ENCODE data around the gene POLR1G. TPM values are rescaled to one million over a fixed set of nuclear protein-coding genes. Genes with fewer than 3 reads are reported as not detected.

The POLR1G gene
- total RNA-seq, 1 experiment from 2014 or later = 43.4 TPM

- Histone ChIP-seq H3K4me1 (ENCODE audit: insufficient read depth, low read length) (peaks cover 2% of the 10 kb centered on the region; the same call in 1 of the 2 replicates), H3K27ac (ENCODE audit: insufficient read length, low read depth, low read length) (no peak overlapping the region), H3K9me3 (ENCODE audit: control insufficient read depth, low read depth, low read length) (no peaks in the 10 kb centered on the region), H3K79me1 (ENCODE audit: insufficient read depth, low read depth, low read length, poor library complexity, severe bottlenecking) (no peaks in the 10 kb centered on the region), H3K4ac (ENCODE audit: low read depth, low read length) (no peak overlapping the region), H3K23me2 (ENCODE audit: insufficient read length, low read depth, low read length, poor library complexity, severe bottlenecking) (peaks cover 14% of the 10 kb centered on the region), H3K4me2 (ENCODE audit: insufficient read depth, insufficient read length, low read length) (peak overlapping the region; percentile 84), H2AFZ (ENCODE audit: low read length) (no peak overlapping the region), H4K8ac (replicated peaks; ENCODE audit: insufficient read length, low read depth, low read length) (no peak overlapping the region), H3K56ac (ENCODE audit: insufficient read length, low read depth, low read length) (no peak overlapping the region), H3K27me3 (ENCODE audit: insufficient read depth, low read length) (no peaks in the 10 kb centered on the region), H3K23ac (ENCODE audit: insufficient read length, low read depth, low read length) (no peak overlapping the region), H2BK15ac (ENCODE audit: low read depth, low read length) (no peak overlapping the region), H3K9ac (ENCODE audit: extremely low read depth, insufficient read length, low read length) (peak overlapping the region; percentile 32), H4K20me1 (ENCODE audit: control insufficient read depth, insufficient read depth, insufficient read length) (no peaks in the 10 kb centered on the region), H4K5ac (ENCODE audit: insufficient read length, low read depth, low read length) (no peak overlapping the region), H3K14ac (ENCODE audit: insufficient read depth, low read length) (0 out of 2 replicates have a peak overlapping the region, but pooled peaks have one; percentile 34), H2AK5ac (ENCODE audit: insufficient read length, low read length) (no peak overlapping the region), H4K91ac (ENCODE audit: insufficient read length, low read depth, low read length) (no peak overlapping the region), H2BK12ac (ENCODE audit: insufficient read length, low read depth, low read length) (no peak overlapping the region), H3T11ph (ENCODE audit: low read length) (no peak overlapping the region), H3K79me2 (ENCODE audit: insufficient read depth, low read length) (no peaks in the 10 kb centered on the region), H2BK5ac (ENCODE audit: insufficient read length, low read length) (no peak overlapping the region), H3K18ac (ENCODE audit: insufficient read length, low read depth, low read length) (no peak overlapping the region), H2BK20ac (ENCODE audit: low read depth, low read length, poor library complexity, severe bottlenecking) (no peak overlapping the region), H2BK120ac (ENCODE audit: low read depth, low read length, poor library complexity, severe bottlenecking) (no peak overlapping the region)
- H3K27ac Mint-ChIP-seq = peak overlapping the region; percentile 93 to 99 (median 99); a peak in 6 of 7 replicates
- DNase-seq = no peak
- WGBS (ENCODE audit: extremely low coverage, insufficient read length, low lambda C conversion rate) = no CpG with 5 or more reads among the region's 20 CpGs
- TF ChIP-seq, protein P1, sequence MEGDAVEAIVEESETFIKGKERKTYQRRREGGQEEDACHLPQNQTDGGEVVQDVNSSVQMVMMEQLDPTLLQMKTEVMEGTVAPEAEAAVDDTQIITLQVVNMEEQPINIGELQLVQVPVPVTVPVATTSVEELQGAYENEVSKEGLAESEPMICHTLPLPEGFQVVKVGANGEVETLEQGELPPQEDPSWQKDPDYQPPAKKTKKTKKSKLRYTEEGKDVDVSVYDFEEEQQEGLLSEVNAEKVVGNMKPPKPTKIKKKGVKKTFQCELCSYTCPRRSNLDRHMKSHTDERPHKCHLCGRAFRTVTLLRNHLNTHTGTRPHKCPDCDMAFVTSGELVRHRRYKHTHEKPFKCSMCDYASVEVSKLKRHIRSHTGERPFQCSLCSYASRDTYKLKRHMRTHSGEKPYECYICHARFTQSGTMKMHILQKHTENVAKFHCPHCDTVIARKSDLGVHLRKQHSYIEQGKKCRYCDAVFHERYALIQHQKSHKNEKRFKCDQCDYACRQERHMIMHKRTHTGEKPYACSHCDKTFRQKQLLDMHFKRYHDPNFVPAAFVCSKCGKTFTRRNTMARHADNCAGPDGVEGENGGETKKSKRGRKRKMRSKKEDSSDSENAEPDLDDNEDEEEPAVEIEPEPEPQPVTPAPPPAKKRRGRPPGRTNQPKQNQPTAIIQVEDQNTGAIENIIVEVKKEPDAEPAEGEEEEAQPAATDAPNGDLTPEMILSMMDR (conservative IDR thresholded peaks at IDR 0.05) = no peak
- no peaks in the 10 kb centered on the region; the same call in 1 of the 2 replicates for H3K27me3 Mint-ChIP-seq (ENCODE audit: low read depth)
- H3K4me3 Mint-ChIP-seq = peak overlapping the region; percentile 85 to 94
- peaks cover 23 to 30% of the 10 kb centered on the region in 2 experiments for H3K4me1 Mint-ChIP-seq
- H3K9me3 Mint-ChIP-seq = no peaks in the 10 kb centered on the region; a peak in 1 of 5 replicates
- H3K36me3 Mint-ChIP-seq (ENCODE audit: insufficient read depth in 1 of 3, low read depth in 3 of 3) = peaks cover 14 to 24% (median 21%) of the 10 kb centered on the region in 3 experiments; a peak in 6 of 7 replicates
Measured at GRCh38 chr19:45423033-45423588, 16.7 kb downstream of the POLR1G start.
